K562 (cell line): Measurements from ENCODE around the gene RABGAP1L.

ENCODE experiments used
- ETV1 ChIP-seq: fragments of 450-650 bp; conservative IDR thresholded peaks from 2 replicates; pipeline ENCODE4 v1.6.1; 2016; ENCODE audit warnings: missing genetic modification characterization, control low read depth, low read depth, missing compliant biosample characterization
- MEF2D ChIP-seq: conservative IDR thresholded peaks from 2 replicates; pipeline ENCODE4 v1.6.1; 2016; ENCODE audit warnings: low read depth, missing genetic modification characterization, missing compliant biosample characterization
- PURB ChIP-seq: sonication (generic); formaldehyde crosslinking; IDR thresholded peaks from 2 replicates; pipeline ENCODE4 v1.9.0; 2021; ENCODE audit warnings: low read depth, mild to moderate bottlenecking, missing genetic modification reagents
- TFAM ChIP-seq: fragments of 250-450 bp; sonication (Bioruptor Pico); conservative IDR thresholded peaks from 2 replicates; pipeline ENCODE4 v1.5.0; 2021; ENCODE audit warnings: mild to moderate bottlenecking, moderate library complexity
- ZBTB1 ChIP-seq: sonication (generic); formaldehyde crosslinking; IDR thresholded peaks from 2 replicates; pipeline ENCODE4 v1.8.1; 2023; ENCODE audit warnings: missing genetic modification reagents, low read depth, mild to moderate bottlenecking, borderline replicate concordance
- ZNF140 ChIP-seq: fragments of 250-450 bp; sonication (Bioruptor Pico); IDR thresholded peaks from 2 replicates; pipeline ENCODE4 v1.8.0; 2021; ENCODE audit warnings: moderate library complexity, mild to moderate bottlenecking, inconsistent platforms
- ZNF239 ChIP-seq: fragments of 250-450 bp; sonication (Bioruptor Pico); IDR thresholded peaks from 2 replicates; pipeline ENCODE4 v1.4.0; 2020; ENCODE audit warnings: mild to moderate bottlenecking
- ZNF324 ChIP-seq: fragments of 250-450 bp; sonication (Bioruptor Pico); IDR thresholded peaks from 2 replicates; pipeline ENCODE4 v1.4.0; 2020; ENCODE audit warnings: mild to moderate bottlenecking
- TF ChIP-seq, protein P1 (sequence below), 3 experiments: IDR thresholded peaks in 2 of 3; conservative IDR thresholded peaks in 1 of 3; 2 replicates each; pipeline ENCODE4 v1.5.1; 2011 to 2012; ENCODE audit warnings: low read length in 3 of 3, mild to moderate bottlenecking in 3 of 3, control low read depth in 2 of 3, improper control_type of control experiment in 1 of 3, inconsistent platforms in 1 of 3, low read depth in 1 of 3, mixed read lengths in 1 of 3, moderate library complexity in 1 of 3; ENCODE audit not compliant: insufficient read depth in 2 of 3
- TF ChIP-seq, protein P2 (sequence below): sonication (generic); formaldehyde crosslinking; IDR thresholded peaks from 2 replicates; pipeline ENCODE4 v1.9.0; 2022; ENCODE audit warnings: mild to moderate bottlenecking, missing genetic modification reagents

DNA sequence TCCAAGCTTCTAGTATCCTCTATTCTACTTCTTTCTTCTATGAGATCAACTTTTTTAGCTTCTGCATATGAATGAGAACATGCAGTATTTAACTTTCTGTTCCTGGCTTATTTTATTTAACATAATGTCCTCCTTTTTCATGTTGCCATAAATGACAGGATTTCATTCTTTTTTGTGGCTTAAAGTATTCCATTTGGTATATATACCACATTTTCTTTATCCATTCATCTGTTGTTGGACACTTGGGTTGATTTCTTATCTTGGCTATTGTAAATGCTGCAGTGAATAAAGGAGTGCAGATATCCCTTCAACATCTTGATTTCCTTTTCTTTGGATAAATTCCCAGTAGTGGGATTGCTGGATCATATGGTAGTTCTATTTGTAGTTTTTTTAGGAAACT lies 498.1 kb downstream of the RABGAP1L start:
- no peak for TF ChIP-seq PURB (CRISPR knock-in tag)
- no peak for TF ChIP-seq ZBTB1 (CRISPR knock-in tag)
- TF ChIP-seq TFAM (CRISPR knock-in tag) = no peak
- no peak for TF ChIP-seq ZNF324 (CRISPR knock-in tag)
- no peak for TF ChIP-seq ETV1 (tag)
- TF ChIP-seq, protein P1, sequence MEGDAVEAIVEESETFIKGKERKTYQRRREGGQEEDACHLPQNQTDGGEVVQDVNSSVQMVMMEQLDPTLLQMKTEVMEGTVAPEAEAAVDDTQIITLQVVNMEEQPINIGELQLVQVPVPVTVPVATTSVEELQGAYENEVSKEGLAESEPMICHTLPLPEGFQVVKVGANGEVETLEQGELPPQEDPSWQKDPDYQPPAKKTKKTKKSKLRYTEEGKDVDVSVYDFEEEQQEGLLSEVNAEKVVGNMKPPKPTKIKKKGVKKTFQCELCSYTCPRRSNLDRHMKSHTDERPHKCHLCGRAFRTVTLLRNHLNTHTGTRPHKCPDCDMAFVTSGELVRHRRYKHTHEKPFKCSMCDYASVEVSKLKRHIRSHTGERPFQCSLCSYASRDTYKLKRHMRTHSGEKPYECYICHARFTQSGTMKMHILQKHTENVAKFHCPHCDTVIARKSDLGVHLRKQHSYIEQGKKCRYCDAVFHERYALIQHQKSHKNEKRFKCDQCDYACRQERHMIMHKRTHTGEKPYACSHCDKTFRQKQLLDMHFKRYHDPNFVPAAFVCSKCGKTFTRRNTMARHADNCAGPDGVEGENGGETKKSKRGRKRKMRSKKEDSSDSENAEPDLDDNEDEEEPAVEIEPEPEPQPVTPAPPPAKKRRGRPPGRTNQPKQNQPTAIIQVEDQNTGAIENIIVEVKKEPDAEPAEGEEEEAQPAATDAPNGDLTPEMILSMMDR (IDR thresholded peaks at IDR 0.05 in 2 of 3, conservative IDR thresholded peaks at IDR 0.05 in 1 of 3; ENCODE audit: insufficient read depth in 2 of 3, low read depth in 1 of 3, low read length in 3 of 3) = no peak
- no peak for TF ChIP-seq ZNF140 (CRISPR knock-in tag)
- TF ChIP-seq, protein P2, sequence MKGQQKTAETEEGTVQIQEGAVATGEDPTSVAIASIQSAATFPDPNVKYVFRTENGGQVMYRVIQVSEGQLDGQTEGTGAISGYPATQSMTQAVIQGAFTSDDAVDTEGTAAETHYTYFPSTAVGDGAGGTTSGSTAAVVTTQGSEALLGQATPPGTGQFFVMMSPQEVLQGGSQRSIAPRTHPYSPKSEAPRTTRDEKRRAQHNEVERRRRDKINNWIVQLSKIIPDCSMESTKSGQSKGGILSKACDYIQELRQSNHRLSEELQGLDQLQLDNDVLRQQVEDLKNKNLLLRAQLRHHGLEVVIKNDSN (CRISPR knock-in tag) = no peak
- no peak for TF ChIP-seq MEF2D (tag)
- TF ChIP-seq ZNF239 (CRISPR knock-in tag) = no peak
